NB4 (cell line): ENCODE results near the gene HS3ST4.

Source experiments
- CTCF ChIP-seq: IDR thresholded peaks from one replicate; pipeline ENCODE4 v1.5.1; 2012; ENCODE audit warnings: low read depth, low read length
- MAX ChIP-seq: IDR thresholded peaks from 2 replicates; pipeline ENCODE4 v1.6.1; 2011; ENCODE audit warnings: low read depth, low read length
- MYC ChIP-seq: IDR thresholded peaks from 2 replicates; pipeline ENCODE4 v1.6.1; 2011; ENCODE audit warnings: low read depth, low read length
- POLR2A ChIP-seq: IDR thresholded peaks from 2 replicates; pipeline ENCODE4 v1.6.1; 2011; ENCODE audit warnings: mild to moderate bottlenecking; ENCODE audit not compliant: insufficient read length; ENCODE audit errors: extremely low read depth

- no peak for TF ChIP-seq CTCF
- TF ChIP-seq POLR2A, result no peak
- TF ChIP-seq MAX, result no peak
- TF ChIP-seq MYC, result no peak
These were observed 469.9 kb downstream of the HS3ST4 start for GRCh38 chr16:26161461-26162180.
